HEK293 (cell line): ENCODE measurements around the gene ACER3.

Experiments used
- CTCF ChIA-PET: fragments of 350-600 bp; formaldehyde crosslinking; extraction: SDS; loops from one replicate; lab custom pipeline; 2021; ENCODE audit warnings: antibody characterized with exemption; lab: Yijun Ruan, JAX
- POLR2A ChIA-PET: fragments of 300-600 bp; formaldehyde crosslinking; extraction: SDS; loops from one replicate; lab custom pipeline; 2020; ENCODE audit warnings: antibody characterized with exemption, inconsistent platforms; lab: Yijun Ruan, JAX
- H3K27ac ChIP-seq: fragments of 200-500 bp; sonication (Bioruptor generic); 2 replicates; pipeline ENCODE4 v1.5.1; 2014; ENCODE audit warnings: low read depth, low read length, control low read depth, inconsistent platforms; ENCODE audit errors: extremely low read depth
- H3K36me3 ChIP-seq, 2 experiments: fragments of 200-500 bp in 1 of 2; sonication (Bioruptor generic) in 1 of 2; 1 replicate in 1 of 2; 2 replicates in 1 of 2; pipeline ENCODE4 v1.5.1; 2014 to 2017; ENCODE audit warnings: inconsistent platforms in 2 of 2, low read length in 2 of 2; ENCODE audit not compliant: control insufficient read depth in 2 of 2, insufficient read depth in 1 of 2
- H3K4me1 ChIP-seq: fragments of 200-500 bp; sonication (Bioruptor generic); 2 replicates; pipeline ENCODE4 v1.5.1; 2014; ENCODE audit warnings: mild to moderate bottlenecking, low read length, inconsistent platforms; ENCODE audit not compliant: control insufficient read depth, insufficient read depth
- H3K4me3 ChIP-seq: 2 replicates; pipeline ENCODE4 v1.5.1; 2011; ENCODE audit warnings: low read depth, mild to moderate bottlenecking, control low read depth, low read length, moderate library complexity
- H3K9me3 ChIP-seq: fragments of 200-500 bp; sonication (Bioruptor generic); 2 replicates; pipeline ENCODE4 v1.5.1; 2014; ENCODE audit warnings: low read depth, low read length, inconsistent platforms; ENCODE audit not compliant: control insufficient read depth, insufficient read depth
- BCL11B ChIP-seq: fragments of 450-650 bp; formaldehyde crosslinking; IDR thresholded peaks from 2 replicates; pipeline ENCODE4 v1.5.1; 2016; ENCODE audit warnings: low read depth, missing biosample characterization, missing genetic modification characterization
- MEIS1 ChIP-seq: sonication (generic); formaldehyde crosslinking; IDR thresholded peaks from 2 replicates; pipeline ENCODE4 v1.8.1; 2022; ENCODE audit warnings: missing genetic modification reagents, mild to moderate bottlenecking, borderline replicate concordance
- MYNN ChIP-seq: fragments of 450-650 bp; formaldehyde crosslinking; IDR thresholded peaks from 2 replicates; pipeline ENCODE4 v1.5.1; 2016; ENCODE audit warnings: missing biosample characterization, missing genetic modification characterization, borderline replicate concordance
- PRDM1 ChIP-seq: fragments of 450-650 bp; formaldehyde crosslinking; IDR thresholded peaks from 2 replicates; pipeline ENCODE4; 2016; ENCODE audit warnings: missing biosample characterization, missing genetic modification characterization
- SCRT1 ChIP-seq: fragments of 450-650 bp; formaldehyde crosslinking; IDR thresholded peaks from 2 replicates; pipeline ENCODE4 v1.5.1; 2016; ENCODE audit warnings: missing biosample characterization, missing genetic modification characterization, borderline replicate concordance
- SP2 ChIP-seq: fragments of 450-650 bp; formaldehyde crosslinking; IDR thresholded peaks from 2 replicates; pipeline ENCODE4 v1.5.1; 2016; ENCODE audit warnings: missing biosample characterization, missing genetic modification characterization
- ZNF132 ChIP-seq: fragments of 450-650 bp; formaldehyde crosslinking; IDR thresholded peaks from 2 replicates; pipeline ENCODE4 v1.5.1; 2017; ENCODE audit warnings: missing biosample characterization, missing genetic modification characterization, borderline replicate concordance
- ZNF2 ChIP-seq: fragments of 450-650 bp; formaldehyde crosslinking; IDR thresholded peaks from 2 replicates; pipeline ENCODE4 v1.5.1; 2016; ENCODE audit warnings: missing biosample characterization, missing genetic modification characterization
- ZNF211 ChIP-seq: fragments of 450-650 bp; formaldehyde crosslinking; IDR thresholded peaks from 2 replicates; pipeline ENCODE4 v1.5.1; 2016; ENCODE audit warnings: low read depth, missing biosample characterization, missing genetic modification characterization
- ZNF221 ChIP-seq: fragments of 450-650 bp; formaldehyde crosslinking; IDR thresholded peaks from 2 replicates; pipeline ENCODE4 v1.5.1; 2017; ENCODE audit warnings: missing biosample characterization, missing genetic modification characterization, borderline replicate concordance
- ZNF266 ChIP-seq: fragments of 450-650 bp; formaldehyde crosslinking; IDR thresholded peaks from 2 replicates; pipeline ENCODE4 v1.5.1; 2016; ENCODE audit warnings: missing biosample characterization, missing genetic modification characterization, low read depth
- ZNF394 ChIP-seq: fragments of 450-650 bp; formaldehyde crosslinking; IDR thresholded peaks from 2 replicates; pipeline ENCODE4 v1.5.1; 2016; ENCODE audit warnings: missing biosample characterization, missing genetic modification characterization, mild to moderate bottlenecking, moderate library complexity, borderline replicate concordance
- ZNF426 ChIP-seq: fragments of 450-650 bp; formaldehyde crosslinking; IDR thresholded peaks from 2 replicates; pipeline ENCODE4 v1.5.1; 2017; ENCODE audit warnings: missing biosample characterization, missing genetic modification characterization, mild to moderate bottlenecking, inconsistent platforms, moderate library complexity
- ZNF626 ChIP-seq: fragments of 450-650 bp; sonication (Bioruptor Pico); formaldehyde crosslinking; IDR thresholded peaks from 2 replicates; pipeline ENCODE4 v1.5.1; 2018; ENCODE audit warnings: missing biosample characterization, missing genetic modification characterization, inconsistent platforms
- ZNF707 ChIP-seq: fragments of 450-650 bp; formaldehyde crosslinking; IDR thresholded peaks from 2 replicates; pipeline ENCODE4 v1.5.1; 2016; ENCODE audit warnings: missing biosample characterization, missing genetic modification characterization
- ZNF747 ChIP-seq: fragments of 450-650 bp; formaldehyde crosslinking; IDR thresholded peaks from 2 replicates; pipeline ENCODE4 v1.5.1; 2016; ENCODE audit warnings: missing biosample characterization, missing genetic modification characterization
- ZNF776 ChIP-seq: fragments of 450-650 bp; formaldehyde crosslinking; IDR thresholded peaks from 2 replicates; pipeline ENCODE4 v1.5.0; 2017; ENCODE audit warnings: missing biosample characterization, missing genetic modification characterization, borderline replicate concordance
- ZNF843 ChIP-seq: fragments of 450-650 bp; formaldehyde crosslinking; IDR thresholded peaks from 2 replicates; pipeline ENCODE4 v1.5.1; 2016; ENCODE audit warnings: missing biosample characterization, missing genetic modification characterization
- ZSCAN5A ChIP-seq: fragments of 450-650 bp; formaldehyde crosslinking; IDR thresholded peaks from 2 replicates; pipeline ENCODE4 v1.5.1; 2016; ENCODE audit warnings: missing biosample characterization, missing genetic modification characterization
- TF ChIP-seq, protein P1 (sequence below): fragments of 450-650 bp; formaldehyde crosslinking; IDR thresholded peaks from 2 replicates; pipeline ENCODE4 v1.5.1; 2016; ENCODE audit warnings: missing biosample characterization, missing genetic modification characterization
- TF ChIP-seq, protein P2 (sequence below): fragments of 450-650 bp; formaldehyde crosslinking; IDR thresholded peaks from 2 replicates; pipeline ENCODE4 v1.5.1; 2016; ENCODE audit warnings: missing biosample characterization, missing genetic modification characterization

Gene ACER3

DNA sequence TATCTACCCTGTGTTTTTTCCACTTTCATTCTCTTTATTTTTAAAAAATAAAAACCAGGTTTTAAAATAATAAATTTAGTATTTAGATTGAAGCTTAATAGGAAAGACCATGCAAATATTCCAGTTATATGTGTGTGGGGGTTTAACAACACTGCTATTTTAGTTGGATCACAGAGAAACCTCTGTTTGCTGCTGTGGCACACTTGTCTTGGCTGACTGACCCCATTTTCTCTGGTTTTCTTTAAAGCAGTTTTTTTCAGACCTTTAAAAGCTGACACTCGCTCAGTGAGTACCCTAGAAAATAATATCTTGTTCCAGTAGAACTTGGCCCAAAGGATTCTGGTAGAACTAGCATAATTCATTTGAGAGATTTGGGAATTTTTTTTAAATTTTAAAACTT is 31.6 kb downstream of the ACER3 start:
- H3K36me3 ChIP-seq, result no peaks in the 10 kb centered on the region
- H3K4me1 ChIP-seq, result peaks cover 7% of the 10 kb centered on the region; the same call in 1 of the 2 replicates
- ChIA-PET CTCF (interaction anchor here (0.7 to 4.9 kb wide), 3 partner anchors 11 to 171 kb away, joined by 3 to 42 read pairs (median 7); no protein-coding TSS in a partner anchor), POLR2A (no interaction called here)
- H3K9me3 ChIP-seq, result no peaks in the 10 kb centered on the region
- H3K4me3 ChIP-seq, result no peak overlapping the region
- TF ChIP-seq PRDM1 (tag by site-specific recombination) (no peak), ZSCAN5A (tag by site-specific recombination) (no peak), ZNF394 (tag by site-specific recombination) (no peak), ZNF132 (tag by site-specific recombination) (no peak), SP2 (tag by site-specific recombination) (no peak)
- TF ChIP-seq, protein P1, sequence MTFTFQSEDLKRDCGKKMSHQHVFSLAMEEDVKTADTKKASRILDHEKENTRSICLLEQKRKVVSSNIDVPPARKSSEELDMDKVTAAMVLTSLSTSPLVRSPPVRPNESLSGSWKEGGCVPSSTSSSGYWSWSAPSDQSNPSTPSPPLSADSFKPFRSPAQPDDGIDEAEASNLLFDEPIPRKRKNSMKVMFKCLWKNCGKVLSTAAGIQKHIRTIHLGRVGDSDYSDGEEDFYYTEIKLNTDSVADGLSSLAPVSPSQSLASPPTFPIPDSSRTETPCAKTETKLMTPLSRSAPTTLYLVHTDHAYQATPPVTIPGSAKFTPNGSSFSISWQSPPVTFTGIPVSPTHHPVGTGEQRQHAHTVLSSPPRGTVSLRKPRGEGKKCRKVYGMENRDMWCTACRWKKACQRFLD (tag by site-specific recombination), result no peak
- no peak overlapping the region for H3K27ac ChIP-seq

GRCh38 chr11:76897233-76897632 is 36.5 kb downstream of the ACER3 start:
- Histone ChIP-seq H3K36me3 (no peaks in the 10 kb centered on the region), H3K27ac (no peak overlapping the region), H3K9me3 (no peaks in the 10 kb centered on the region), H3K4me1 (no peaks in the 10 kb centered on the region), H3K4me3 (no peak overlapping the region)
- TF ChIP-seq ZNF266 (tag by site-specific recombination), result no peak
- no peak for TF ChIP-seq ZNF707
- TF ChIP-seq ZNF2, result no peak
- TF ChIP-seq ZNF211 (tag by site-specific recombination), result no peak
- no peak for TF ChIP-seq MEIS1 (CRISPR knock-in tag)
- TF ChIP-seq ZNF843 (tag by site-specific recombination), result no peak
- TF ChIP-seq SCRT1 (tag by site-specific recombination), result no peak
- no peak for TF ChIP-seq MYNN
- TF ChIP-seq ZNF221 (tag by site-specific recombination), result no peak
- TF ChIP-seq ZNF776, result no peak
- TF ChIP-seq, protein P2, sequence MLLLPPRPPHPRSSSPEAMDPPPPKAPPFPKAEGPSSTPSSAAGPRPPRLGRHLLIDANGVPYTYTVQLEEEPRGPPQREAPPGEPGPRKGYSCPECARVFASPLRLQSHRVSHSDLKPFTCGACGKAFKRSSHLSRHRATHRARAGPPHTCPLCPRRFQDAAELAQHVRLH (tag by site-specific recombination), result no peak
- TF ChIP-seq ZSCAN5A (tag by site-specific recombination), result no peak
- no peak for TF ChIP-seq ZNF626 (tag by site-specific recombination)
- TF ChIP-seq BCL11B (tag by site-specific recombination), result no peak
- TF ChIP-seq ZNF426 (tag by site-specific recombination), result no peak
- TF ChIP-seq ZNF747 (tag by site-specific recombination), result no peak
- CTCF ChIA-PET, result interaction anchor here (0.7 to 2.1 kb wide), 3 partner anchors 15 to 23 kb away, joined by 6 to 8 read pairs (median 7); no protein-coding TSS in a partner anchor
- POLR2A ChIA-PET, result no interaction called here
